ENCODE measurements around the gene ERBB2.

ERBB2 gene

GRCh38 chr17:39661744-39662541, 37.9 kb upstream of the ERBB2 start:
- H3K4me3 ChIP-seq (ENCODE audit: low read length) = no peak overlapping the region
- TF ChIP-seq ZNF274 (IDR thresholded peaks at IDR 0.05; ENCODE audit: low read depth, low read length) = no peak

GRCh38 chr17:39662551-39663339, 37.1 kb upstream of the ERBB2 start:
- TF ChIP-seq ZNF274 (IDR thresholded peaks at IDR 0.05; ENCODE audit: low read depth, low read length) = no peak
- no peak overlapping the region for H3K4me3 ChIP-seq (ENCODE audit: low read length)

- H3K4me3 ChIP-seq (ENCODE audit: low read length) = no peak overlapping the region
- TF ChIP-seq ZNF274 (IDR thresholded peaks at IDR 0.05; ENCODE audit: low read depth, low read length) = no peak
Observed at GRCh38 chr17:39663340-39663687, 36.5 kb upstream of the ERBB2 start.

GRCh38 chr17:39663688-39664580, 35.9 kb upstream of the ERBB2 start:
- H3K4me3 ChIP-seq (ENCODE audit: low read length) = no peak overlapping the region
- no peak for TF ChIP-seq ZNF274 (IDR thresholded peaks at IDR 0.05; ENCODE audit: low read depth, low read length)

- TF ChIP-seq ZNF274 (IDR thresholded peaks at IDR 0.05; ENCODE audit: low read depth, low read length) = no peak
- H3K4me3 ChIP-seq (ENCODE audit: low read length) = no peak within 1 kb of the TSS
Observed at GRCh38 chr17:39664581-39665561, 35.0 kb upstream of the ERBB2 start, which contains the start of gene TCAP. TCAP (plus strand) TSS chr17:39665349; CDS start chr17:39665360, 11 bp downstream.

GRCh38 chr17:39665642-39666224, 34.1 kb upstream of the ERBB2 start:
- H3K4me3 ChIP-seq (ENCODE audit: low read length) = no peak overlapping the region
- TF ChIP-seq ZNF274 (IDR thresholded peaks at IDR 0.05; ENCODE audit: low read depth, low read length) = no peak

GRCh38 chr17:39666231-39666600, 33.6 kb upstream of the ERBB2 start:
- TF ChIP-seq ZNF274 (IDR thresholded peaks at IDR 0.05; ENCODE audit: low read depth, low read length) = no peak
- H3K4me3 ChIP-seq (ENCODE audit: low read length) = no peak overlapping the region

GRCh38 chr17:39666601-39667261, 33.1 kb upstream of the ERBB2 start:
- TF ChIP-seq ZNF274 (IDR thresholded peaks at IDR 0.05; ENCODE audit: low read depth, low read length) = no peak
- no peak overlapping the region for H3K4me3 ChIP-seq (ENCODE audit: low read length)

GRCh38 chr17:39667262-39667944, 32.5 kb upstream of the ERBB2 start:
- H3K4me3 ChIP-seq (ENCODE audit: low read length) = no peak overlapping the region
- TF ChIP-seq ZNF274 (IDR thresholded peaks at IDR 0.05; ENCODE audit: low read depth, low read length) = no peak

GRCh38 chr17:39667945-39668924, 31.6 kb upstream of the ERBB2 start, which contains the start of gene PNMT:
PNMT (plus strand) TSS chr17:39668453; CDS start chr17:39668476, 23 bp downstream.
- peak within 1 kb of the TSS; percentile 16; the same call in 1 of the 2 replicates for H3K4me3 ChIP-seq (ENCODE audit: low read length)
- no peak for TF ChIP-seq ZNF274 (IDR thresholded peaks at IDR 0.05; ENCODE audit: low read depth, low read length)

All from GM08714 (cell line).